Measurements from ENCODE around the gene HSD17B1.
A peak's percentile ranks its signal among the peaks of the same experiment; 100 is the strongest.

The HSD17B1 gene

GRCh38 chr17:42574463-42574862, 21.7 kb downstream of the HSD17B1 start:
- Histone ChIP-seq H3K36me3 (ENCODE audit: control insufficient read depth in 5 of 5, insufficient read depth in 5 of 5, low read length in 5 of 5) (peaks cover 6 to 64% (median 49%) of the 10 kb centered on the region in 5 donors), H3K4me3 (ENCODE audit: low read depth in 1 of 5, low read length in 5 of 5) (no peak overlapping the region), H3K9ac (ENCODE audit: low read length in 5 of 5) (no peak overlapping the region), H3K9me3 (ENCODE audit: control insufficient read depth in 5 of 5, low read length in 5 of 5) (no peaks in the 10 kb centered on the region), H3K4me1 (ENCODE audit: control insufficient read depth in 5 of 5, insufficient read depth in 5 of 5, low read length in 5 of 5) (peaks cover 16 to 45% (median 43%) of the 10 kb centered on the region in 5 donors), H3K27me3 (ENCODE audit: control insufficient read depth in 5 of 5, insufficient read depth in 4 of 5, low read length in 5 of 5) (no peaks in the 10 kb centered on the region), H3K27ac (ENCODE audit: low read depth, low read length) (no peak overlapping the region)

- H3K4me1 ChIP-seq (ENCODE audit: control insufficient read depth in 5 of 5, insufficient read depth in 5 of 5, low read length in 5 of 5) = peaks cover 8 to 25% (median 22%) of the 10 kb centered on the region in 5 donors
These were observed 24.4 kb downstream of the HSD17B1 start for GRCh38 chr17:42577140-42577531.

GRCh38 chr17:42577532-42578281, 25.0 kb downstream of the HSD17B1 start, which contains the start of gene PSMC3IP:
PSMC3IP (minus strand) TSS chr17:42577729; CDS start chr17:42577686, 43 bp downstream.
- H3K9me3 ChIP-seq (ENCODE audit: control insufficient read depth in 5 of 5, low read length in 5 of 5) = no peaks in the 10 kb centered on the region
- H3K36me3 ChIP-seq (ENCODE audit: control insufficient read depth in 5 of 5, insufficient read depth in 5 of 5, low read length in 5 of 5) = peaks cover 13 to 64% (median 54%) of the 10 kb centered on the region in 5 donors
- peak within 1 kb of the TSS; percentile 76 to 98 (median 89) for H3K9ac ChIP-seq (ENCODE audit: low read length in 5 of 5)
- no peaks in the 10 kb centered on the region for H3K27me3 ChIP-seq (ENCODE audit: control insufficient read depth in 5 of 5, insufficient read depth in 4 of 5, low read length in 5 of 5)
- H3K4me1 ChIP-seq (ENCODE audit: control insufficient read depth in 5 of 5, insufficient read depth in 5 of 5, low read length in 5 of 5) = peaks cover 7 to 22% (median 19%) of the 10 kb centered on the region in 5 donors
- H3K4me3 ChIP-seq (ENCODE audit: low read depth in 1 of 5, low read length in 5 of 5) = peak within 1 kb of the TSS; percentile 70 to 93 (median 82)
- H3K27ac ChIP-seq (ENCODE audit: low read depth, low read length) = peak within 1 kb of the TSS; percentile 86

More at GRCh38 chr17:42577140-42577531, 24.4 kb downstream of the HSD17B1 start:
- peak overlapping the region; percentile 70 to 89 (median 79) for H3K4me3 ChIP-seq (ENCODE audit: low read depth in 1 of 5, low read length in 5 of 5)
- peak overlapping the region; percentile 86 for H3K27ac ChIP-seq (ENCODE audit: low read depth, low read length)
- H3K27me3 ChIP-seq (ENCODE audit: control insufficient read depth in 5 of 5, insufficient read depth in 4 of 5, low read length in 5 of 5) = no peaks in the 10 kb centered on the region
- no peaks in the 10 kb centered on the region for H3K9me3 ChIP-seq (ENCODE audit: control insufficient read depth in 5 of 5, low read length in 5 of 5)
- H3K36me3 ChIP-seq (ENCODE audit: control insufficient read depth in 5 of 5, insufficient read depth in 5 of 5, low read length in 5 of 5) = peaks cover 10 to 63% (median 52%) of the 10 kb centered on the region in 5 donors
- H3K9ac ChIP-seq (ENCODE audit: low read length in 5 of 5) = peak overlapping the region; percentile 71 to 90 (median 79)

GRCh38 chr17:42578282-42578869, 25.7 kb downstream of the HSD17B1 start:
- Histone ChIP-seq H3K4me3 (ENCODE audit: low read depth in 1 of 5, low read length in 5 of 5) (peak overlapping the region; percentile 70 to 93 (median 82)), H3K9me3 (ENCODE audit: control insufficient read depth in 5 of 5, low read length in 5 of 5) (no peaks in the 10 kb centered on the region), H3K27ac (ENCODE audit: low read depth, low read length) (peak overlapping the region; percentile 86), H3K4me1 (ENCODE audit: control insufficient read depth in 5 of 5, insufficient read depth in 5 of 5, low read length in 5 of 5) (peaks cover 7 to 22% (median 19%) of the 10 kb centered on the region in 5 donors), H3K27me3 (ENCODE audit: control insufficient read depth in 5 of 5, insufficient read depth in 4 of 5, low read length in 5 of 5) (no peaks in the 10 kb centered on the region), H3K36me3 (ENCODE audit: control insufficient read depth in 5 of 5, insufficient read depth in 5 of 5, low read length in 5 of 5) (peaks cover 19 to 64% (median 54%) of the 10 kb centered on the region in 5 donors), H3K9ac (ENCODE audit: low read length in 5 of 5) (peak overlapping the region; percentile 74 to 98 (median 89))

GRCh38 chr17:42579794-42580551, 27.2 kb downstream of the HSD17B1 start:
- H3K4me1 ChIP-seq (ENCODE audit: control insufficient read depth in 5 of 5, insufficient read depth in 5 of 5, low read length in 5 of 5) = peaks cover 7 to 24% (median 22%) of the 10 kb centered on the region in 5 donors
- no peak overlapping the region for H3K27ac ChIP-seq (ENCODE audit: low read depth, low read length)
- peaks cover 13 to 63% (median 54%) of the 10 kb centered on the region in 5 donors for H3K36me3 ChIP-seq (ENCODE audit: control insufficient read depth in 5 of 5, insufficient read depth in 5 of 5, low read length in 5 of 5)

GRCh38 chr17:42581744-42582270, 29.1 kb downstream of the HSD17B1 start:
- Histone ChIP-seq H3K4me3 (ENCODE audit: low read depth in 1 of 5, low read length in 5 of 5) (no peak overlapping the region), H3K36me3 (ENCODE audit: control insufficient read depth in 5 of 5, insufficient read depth in 5 of 5, low read length in 5 of 5) (peaks cover 13 to 72% (median 67%) of the 10 kb centered on the region in 5 donors), H3K9me3 (ENCODE audit: control insufficient read depth in 5 of 5, low read length in 5 of 5) (no peaks in the 10 kb centered on the region), H3K9ac (ENCODE audit: low read length in 5 of 5) (no peak overlapping the region), H3K4me1 (ENCODE audit: control insufficient read depth in 5 of 5, insufficient read depth in 5 of 5, low read length in 5 of 5) (peaks cover 10 to 40% (median 38%) of the 10 kb centered on the region in 5 donors), H3K27me3 (ENCODE audit: control insufficient read depth in 5 of 5, insufficient read depth in 4 of 5, low read length in 5 of 5) (no peaks in the 10 kb centered on the region), H3K27ac (ENCODE audit: low read depth, low read length) (no peak overlapping the region)

More at GRCh38 chr17:42579794-42580551, 27.2 kb downstream of the HSD17B1 start:
- Histone ChIP-seq H3K27me3 (ENCODE audit: control insufficient read depth in 5 of 5, insufficient read depth in 4 of 5, low read length in 5 of 5) (no peaks in the 10 kb centered on the region), H3K9ac (ENCODE audit: low read length in 5 of 5) (no peak overlapping the region), H3K9me3 (ENCODE audit: control insufficient read depth in 5 of 5, low read length in 5 of 5) (no peaks in the 10 kb centered on the region), H3K4me3 (ENCODE audit: low read depth in 1 of 5, low read length in 5 of 5) (no peak overlapping the region)

GRCh38 chr17:42584880-42585279, 32.2 kb downstream of the HSD17B1 start:
- Histone ChIP-seq H3K9me3 (ENCODE audit: control insufficient read depth in 5 of 5, low read length in 5 of 5) (no peaks in the 10 kb centered on the region), H3K27me3 (ENCODE audit: control insufficient read depth in 5 of 5, insufficient read depth in 4 of 5, low read length in 5 of 5) (no peaks in the 10 kb centered on the region), H3K4me1 (ENCODE audit: control insufficient read depth in 5 of 5, insufficient read depth in 5 of 5, low read length in 5 of 5) (peaks cover 3 to 27% (median 21%) of the 10 kb centered on the region in 5 donors), H3K27ac (ENCODE audit: low read depth, low read length) (no peak overlapping the region), H3K9ac (ENCODE audit: low read length in 5 of 5) (peak overlapping the region in 1 of 5 donors; percentile 56), H3K4me3 (ENCODE audit: low read depth in 1 of 5, low read length in 5 of 5) (no peak overlapping the region), H3K36me3 (ENCODE audit: control insufficient read depth in 5 of 5, insufficient read depth in 5 of 5, low read length in 5 of 5) (peaks cover 20 to 93% (median 84%) of the 10 kb centered on the region in 5 donors)

- Histone ChIP-seq H3K4me3 (ENCODE audit: low read depth in 1 of 5, low read length in 5 of 5) (no peak overlapping the region), H3K9me3 (ENCODE audit: control insufficient read depth in 5 of 5, low read length in 5 of 5) (no peaks in the 10 kb centered on the region), H3K27ac (ENCODE audit: low read depth, low read length) (peak overlapping the region; percentile 24), H3K27me3 (ENCODE audit: control insufficient read depth in 5 of 5, insufficient read depth in 4 of 5, low read length in 5 of 5) (no peaks in the 10 kb centered on the region), H3K4me1 (ENCODE audit: control insufficient read depth in 5 of 5, insufficient read depth in 5 of 5, low read length in 5 of 5) (peaks cover 3 to 27% (median 21%) of the 10 kb centered on the region in 5 donors), H3K9ac (ENCODE audit: low read length in 5 of 5) (peak overlapping the region in 1 of 5 donors; percentile 56), H3K36me3 (ENCODE audit: control insufficient read depth in 5 of 5, insufficient read depth in 5 of 5, low read length in 5 of 5) (peaks cover 17 to 93% (median 80%) of the 10 kb centered on the region in 5 donors)
These were observed 32.6 kb downstream of the HSD17B1 start for GRCh38 chr17:42585353-42585752.

- H3K36me3 ChIP-seq (ENCODE audit: control insufficient read depth in 5 of 5, insufficient read depth in 5 of 5, low read length in 5 of 5) = peaks cover 23 to 93% (median 79%) of the 10 kb centered on the region in 5 donors
These were observed 33.9 kb downstream of the HSD17B1 start for GRCh38 chr17:42586514-42587230.

More at GRCh38 chr17:42586514-42587230, 33.9 kb downstream of the HSD17B1 start:
- peak overlapping the region; percentile 24 for H3K27ac ChIP-seq (ENCODE audit: low read depth, low read length)
- no peak overlapping the region for H3K4me3 ChIP-seq (ENCODE audit: low read depth in 1 of 5, low read length in 5 of 5)
- H3K9me3 ChIP-seq (ENCODE audit: control insufficient read depth in 5 of 5, low read length in 5 of 5) = no peaks in the 10 kb centered on the region
- H3K27me3 ChIP-seq (ENCODE audit: control insufficient read depth in 5 of 5, insufficient read depth in 4 of 5, low read length in 5 of 5) = no peaks in the 10 kb centered on the region
- H3K9ac ChIP-seq (ENCODE audit: low read length in 5 of 5) = peak overlapping the region in 2 of 5 donors; percentile 15 to 30
- H3K4me1 ChIP-seq (ENCODE audit: control insufficient read depth in 5 of 5, insufficient read depth in 5 of 5, low read length in 5 of 5) = peaks cover 3 to 27% (median 21%) of the 10 kb centered on the region in 5 donors
